Glomerular endothelial cell (primary cell): ENCODE data around the gene VRK2. TPM values are rescaled to one million over a fixed set of nuclear protein-coding genes. Genes with fewer than 3 reads are reported as not detected.
"Not testable (repeated sequence)": the region's sequence is repeated elsewhere in the genome, so short reads cannot be mapped to it uniquely, and the experiment has no call there.

Source experiments
- DNase-seq: peaks from one replicate; pipeline ENCODE4 v3.0.0-alpha.2; 2011; ENCODE audit warnings: low read depth, low spot score; ENCODE audit errors: extremely low read depth
- total RNA-seq: library from RNA; depleted of rRNA; stranded (reverse); fragments of >200 nt; gene quantifications from 2 replicates; pipeline ENCODE4 v1.2.3, GENCODE V29; 2015

VRK2 gene
- total RNA-seq, 1 donor from 2014 or later = 25.8 TPM

- no peak for DNase-seq
These were observed 6.4 kb downstream of the VRK2 start for GRCh38 chr2:58052978-58053377.

GRCh38 chr2:58054264-58054663, 7.7 kb downstream of the VRK2 start:
- no peak for DNase-seq

- no peak for DNase-seq
These were observed 8.6 kb downstream of the VRK2 start for GRCh38 chr2:58055033-58055786.

GRCh38 chr2:58056192-58056916, 9.7 kb downstream of the VRK2 start:
- DNase-seq = no peak

- DNase-seq = no peak
These were observed 11.3 kb downstream of the VRK2 start for GRCh38 chr2:58057707-58058530.

- no peak for DNase-seq
These were observed 17.0 kb downstream of the VRK2 start for GRCh38 chr2:58063641-58064040.

GRCh38 chr2:58064086-58064485, 17.5 kb downstream of the VRK2 start:
- no peak for DNase-seq

- DNase-seq = no peak
These were observed 18.6 kb downstream of the VRK2 start for GRCh38 chr2:58065248-58065647.

GRCh38 chr2:58067001-58067400, 20.4 kb downstream of the VRK2 start:
- DNase-seq = no peak

- DNase-seq = no peak
These were observed 24.2 kb downstream of the VRK2 start for GRCh38 chr2:58070765-58071164.

- no peak for DNase-seq
These were observed 25.5 kb downstream of the VRK2 start for GRCh38 chr2:58072102-58072501.

- DNase-seq = no peak
These were observed 26.4 kb downstream of the VRK2 start for GRCh38 chr2:58073008-58073407.

- no peak for DNase-seq
These were observed 27.1 kb downstream of the VRK2 start for GRCh38 chr2:58073751-58074150.

GRCh38 chr2:58081000-58081399, 34.4 kb downstream of the VRK2 start:
- no peak for DNase-seq

GRCh38 chr2:58089081-58089480, 42.5 kb downstream of the VRK2 start:
- no peak for DNase-seq

- DNase-seq = not testable (repeated sequence)
These were observed 46.2 kb downstream of the VRK2 start for GRCh38 chr2:58092772-58093171.

GRCh38 chr2:58097025-58097424, 50.4 kb downstream of the VRK2 start:
- no peak for DNase-seq

GRCh38 chr2:58098254-58099095, 51.9 kb downstream of the VRK2 start:
- no peak for DNase-seq

GRCh38 chr2:58099096-58099769, 52.6 kb downstream of the VRK2 start:
- DNase-seq = no peak

- DNase-seq = no peak
These were observed 54.9 kb downstream of the VRK2 start for GRCh38 chr2:58101500-58101899.
